ENCODE results near the gene BLOC1S1.

GRCh38 chr12:55694188-55694515, 21.7 kb upstream of the BLOC1S1 start:
- no peak for TF ChIP-seq CTCF (IDR thresholded peaks at IDR 0.05)
- TF ChIP-seq POLR2A (IDR thresholded peaks at IDR 0.05) = no peak

Measured in uterus (tissue), 2 donors.